WTC11 (cell line): ENCODE data around the gene DOCK1. TPM values are rescaled to one million over a fixed set of nuclear protein-coding genes. Genes with fewer than 3 reads are reported as not detected.

Experiments used
- ATAC-seq: fragments of 200-7000 bp; cut with Tn5 transposase; 2 replicates; pipeline ENCODE4 v1.10.0; 2021; ENCODE audit warnings: mild to moderate bottlenecking, moderate library complexity
- CTCF ChIA-PET: fragments of 300-600 bp; sonication (Branson Sonifier 250); formaldehyde crosslinking; loops from one replicate; lab custom pipeline; 2021; ENCODE audit warnings: antibody characterized with exemption; lab: Charles Lee
- POLR2A ChIA-PET: fragments of 350-600 bp; sonication (Branson Sonifier 250); formaldehyde crosslinking; loops from one replicate; lab custom pipeline; 2021; ENCODE audit warnings: antibody characterized with exemption; lab: Charles Lee
- DNase-seq: peaks from one replicate; pipeline ENCODE4 v3.0.0; 2021; ENCODE audit warnings: low spot score
- H3K27ac Mint-ChIP-seq: 2 replicates; pipeline ENCODE4 v1.8.0; 2021; ENCODE audit warnings: mixed read lengths
- H3K27me3 Mint-ChIP-seq: 2 replicates; pipeline ENCODE4 v1.8.0; 2021; ENCODE audit warnings: low read depth, mild to moderate bottlenecking, moderate library complexity, mixed read lengths
- H3K36me3 Mint-ChIP-seq: 2 replicates; pipeline ENCODE4 v1.8.0; 2021; ENCODE audit warnings: mixed read lengths
- H3K4me1 Mint-ChIP-seq: 2 replicates; pipeline ENCODE4 v1.8.0; 2022; ENCODE audit warnings: mixed read lengths
- H3K4me3 Mint-ChIP-seq: 2 replicates; pipeline ENCODE4 v1.8.0; 2021; ENCODE audit warnings: mild to moderate bottlenecking, moderate library complexity, mixed read lengths
- H3K9me3 Mint-ChIP-seq: 2 replicates; pipeline ENCODE4 v1.8.0; 2021; ENCODE audit warnings: mixed read lengths
- FOXK1 ChIP-seq: sonication (generic); formaldehyde crosslinking; IDR thresholded peaks from 2 replicates; pipeline ENCODE4 v1.8.0; 2022; ENCODE audit warnings: mild to moderate bottlenecking, moderate library complexity, missing genetic modification reagents
- HMGA2 ChIP-seq: fragments of 250-450 bp; sonication (Bioruptor Pico); IDR thresholded peaks from 2 replicates; pipeline ENCODE4 v1.4.0; 2021; ENCODE audit warnings: mild to moderate bottlenecking, moderate library complexity
- JAZF1 ChIP-seq: fragments of 250-450 bp; sonication (Bioruptor Pico); IDR thresholded peaks from 2 replicates; pipeline ENCODE4 v1.9.0; 2021; ENCODE audit warnings: moderate library complexity, mild to moderate bottlenecking, inconsistent platforms
- JUN ChIP-seq: sonication (generic); formaldehyde crosslinking; IDR thresholded peaks from 2 replicates; pipeline ENCODE4 v1.8.0; 2023; ENCODE audit warnings: mild to moderate bottlenecking, missing genetic modification reagents
- RELA ChIP-seq: sonication (generic); formaldehyde crosslinking; IDR thresholded peaks from 2 replicates; pipeline ENCODE4 v1.8.1; 2022; ENCODE audit warnings: missing genetic modification reagents, mild to moderate bottlenecking, borderline replicate concordance
- SOX15 ChIP-seq: fragments of 250-450 bp; sonication (Bioruptor Pico); IDR thresholded peaks from 2 replicates; pipeline ENCODE4 v1.9.0; 2021; ENCODE audit warnings: mild to moderate bottlenecking
- ZBTB21 ChIP-seq: sonication (generic); formaldehyde crosslinking; IDR thresholded peaks from 2 replicates; pipeline ENCODE4 v1.8.1; 2023; ENCODE audit warnings: mild to moderate bottlenecking, missing genetic modification reagents, borderline replicate concordance
- ZNF138 ChIP-seq: sonication (generic); formaldehyde crosslinking; conservative IDR thresholded peaks from 2 replicates; pipeline ENCODE4 v1.8.1; 2022; ENCODE audit warnings: mild to moderate bottlenecking, moderate library complexity, missing genetic modification reagents
- ZNF317 ChIP-seq: sonication (generic); formaldehyde crosslinking; IDR thresholded peaks from 2 replicates; pipeline ENCODE4 v1.8.1; 2023; ENCODE audit warnings: low read depth, mild to moderate bottlenecking, moderate library complexity, missing genetic modification reagents, borderline replicate concordance
- total RNA-seq: library from RNA; stranded (reverse); gene quantifications from 3 replicates; pipeline ENCODE4 v1.2.3, GENCODE V29; 2021
- TF ChIP-seq, protein P1 (sequence below): sonication (generic); formaldehyde crosslinking; IDR thresholded peaks from 2 replicates; pipeline ENCODE4 v1.8.1; 2022; ENCODE audit warnings: low read depth, mild to moderate bottlenecking, moderate library complexity, missing genetic modification reagents, borderline replicate concordance
- TF ChIP-seq, protein P2 (sequence below): fragments of 200-600 bp; IDR thresholded peaks from 2 replicates; pipeline ENCODE4 v1.8.0; 2022; ENCODE audit warnings: antibody characterized with exemption
- TF ChIP-seq, protein P3 (sequence below): sonication (generic); formaldehyde crosslinking; IDR thresholded peaks from 2 replicates; pipeline ENCODE4 v1.8.1; 2023; ENCODE audit warnings: mild to moderate bottlenecking, missing genetic modification reagents
- TF ChIP-seq, protein P4 (sequence below): fragments of 250-450 bp; sonication (Bioruptor Pico); IDR thresholded peaks from 2 replicates; pipeline ENCODE4 v1.9.0; 2021; ENCODE audit warnings: mild to moderate bottlenecking
- TF ChIP-seq, protein P5 (sequence below): sonication (generic); formaldehyde crosslinking; conservative IDR thresholded peaks from 2 replicates; pipeline ENCODE4 v1.8.1; 2023; ENCODE audit warnings: mild to moderate bottlenecking, low read depth, missing genetic modification reagents, moderate library complexity
- TF ChIP-seq, protein P6 (sequence below): sonication (generic); formaldehyde crosslinking; IDR thresholded peaks from 2 replicates; pipeline ENCODE4 v1.8.1; 2022; ENCODE audit warnings: mild to moderate bottlenecking, moderate library complexity, missing genetic modification reagents
- TF ChIP-seq, protein P7 (sequence below): sonication (generic); formaldehyde crosslinking; conservative IDR thresholded peaks from 2 replicates; pipeline ENCODE4 v1.8.1; 2022; ENCODE audit warnings: mild to moderate bottlenecking, missing genetic modification reagents
- TF ChIP-seq, protein P8 (sequence below): sonication (generic); formaldehyde crosslinking; IDR thresholded peaks from 2 replicates; pipeline ENCODE4 v1.8.1; 2023; ENCODE audit warnings: mild to moderate bottlenecking, missing genetic modification reagents, moderate library complexity
- TF ChIP-seq, protein P9 (sequence below): sonication (generic); formaldehyde crosslinking; IDR thresholded peaks from 2 replicates; pipeline ENCODE4 v1.8.1; 2023; ENCODE audit warnings: mild to moderate bottlenecking, missing genetic modification reagents, moderate library complexity
- TF ChIP-seq, protein P10 (sequence below): fragments of 250-450 bp; sonication (Bioruptor Pico); IDR thresholded peaks from 2 replicates; pipeline ENCODE4 v1.9.0; 2021; ENCODE audit warnings: moderate library complexity, mild to moderate bottlenecking, inconsistent platforms, borderline replicate concordance

Gene DOCK1
- total RNA-seq, 1 experiment from 2014 or later: 52.1 TPM

DNA sequence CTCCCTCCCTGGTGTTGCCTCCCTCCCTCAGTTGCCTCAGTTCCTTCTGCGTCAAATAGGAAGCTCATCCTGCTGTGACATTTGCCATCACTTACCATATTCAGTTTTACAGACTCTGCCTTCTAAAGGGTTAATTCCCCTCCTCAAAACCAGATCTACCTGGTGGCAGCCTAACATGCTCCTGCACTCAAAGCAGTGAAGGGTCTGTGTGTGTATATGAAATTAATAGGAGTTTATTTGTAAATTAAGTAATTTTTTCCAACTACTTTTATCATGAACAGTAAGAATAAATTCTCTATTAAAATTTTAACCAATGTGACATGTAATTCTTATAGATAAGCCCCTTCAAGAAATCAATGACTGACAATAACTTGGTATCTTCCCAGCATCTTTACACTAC lies 449.8 kb downstream of the DOCK1 start:
- Mint-ChIP-seq H3K27ac (no peak overlapping the region), H3K4me1 (peaks cover 13% of the 10 kb centered on the region), H3K36me3 (no peaks in the 10 kb centered on the region; the same call in 1 of the 2 replicates), H3K4me3 (no peak overlapping the region), H3K9me3 (no peaks in the 10 kb centered on the region), H3K27me3 (no peaks in the 10 kb centered on the region)
- ChIA-PET CTCF (interaction anchor here (0.6 to 2.3 kb wide), 10 partner anchors 9 to 205 kb away, joined by 3 to 16 read pairs (median 4); partner anchors contain the start of gene INSYN2A), POLR2A (no interaction called here)
- TF ChIP-seq, protein P1, sequence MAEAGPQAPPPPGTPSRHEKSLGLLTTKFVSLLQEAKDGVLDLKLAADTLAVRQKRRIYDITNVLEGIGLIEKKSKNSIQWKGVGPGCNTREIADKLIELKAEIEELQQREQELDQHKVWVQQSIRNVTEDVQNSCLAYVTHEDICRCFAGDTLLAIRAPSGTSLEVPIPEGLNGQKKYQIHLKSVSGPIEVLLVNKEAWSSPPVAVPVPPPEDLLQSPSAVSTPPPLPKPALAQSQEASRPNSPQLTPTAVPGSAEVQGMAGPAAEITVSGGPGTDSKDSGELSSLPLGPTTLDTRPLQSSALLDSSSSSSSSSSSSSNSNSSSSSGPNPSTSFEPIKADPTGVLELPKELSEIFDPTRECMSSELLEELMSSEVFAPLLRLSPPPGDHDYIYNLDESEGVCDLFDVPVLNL (CRISPR knock-in tag): no peak
- TF ChIP-seq, protein P2, sequence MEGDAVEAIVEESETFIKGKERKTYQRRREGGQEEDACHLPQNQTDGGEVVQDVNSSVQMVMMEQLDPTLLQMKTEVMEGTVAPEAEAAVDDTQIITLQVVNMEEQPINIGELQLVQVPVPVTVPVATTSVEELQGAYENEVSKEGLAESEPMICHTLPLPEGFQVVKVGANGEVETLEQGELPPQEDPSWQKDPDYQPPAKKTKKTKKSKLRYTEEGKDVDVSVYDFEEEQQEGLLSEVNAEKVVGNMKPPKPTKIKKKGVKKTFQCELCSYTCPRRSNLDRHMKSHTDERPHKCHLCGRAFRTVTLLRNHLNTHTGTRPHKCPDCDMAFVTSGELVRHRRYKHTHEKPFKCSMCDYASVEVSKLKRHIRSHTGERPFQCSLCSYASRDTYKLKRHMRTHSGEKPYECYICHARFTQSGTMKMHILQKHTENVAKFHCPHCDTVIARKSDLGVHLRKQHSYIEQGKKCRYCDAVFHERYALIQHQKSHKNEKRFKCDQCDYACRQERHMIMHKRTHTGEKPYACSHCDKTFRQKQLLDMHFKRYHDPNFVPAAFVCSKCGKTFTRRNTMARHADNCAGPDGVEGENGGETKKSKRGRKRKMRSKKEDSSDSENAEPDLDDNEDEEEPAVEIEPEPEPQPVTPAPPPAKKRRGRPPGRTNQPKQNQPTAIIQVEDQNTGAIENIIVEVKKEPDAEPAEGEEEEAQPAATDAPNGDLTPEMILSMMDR: peak; percentile 26
- DNase-seq (no peak), ATAC-seq (peak; percentile 39; the same call in 1 of the 2 replicates)

DNA sequence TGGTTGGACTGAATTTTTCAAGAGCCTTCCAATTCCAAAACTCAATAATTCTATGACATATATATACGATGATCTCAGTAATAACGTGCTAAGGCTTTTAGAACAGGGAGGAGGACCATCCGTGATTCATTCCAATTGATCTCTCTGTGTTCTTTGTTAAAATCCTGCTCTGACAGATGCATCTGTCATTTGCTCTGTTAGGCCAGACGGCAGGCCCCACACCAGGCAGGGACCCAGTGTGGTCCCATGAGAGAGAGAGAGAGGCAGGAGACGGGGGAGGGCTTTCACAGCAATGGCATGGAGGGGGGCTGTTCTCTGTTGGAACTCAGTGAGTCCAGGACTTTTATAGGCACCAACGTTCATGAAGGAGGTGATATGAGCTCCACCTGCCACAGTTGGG lies 451.1 kb downstream of the DOCK1 start:
- no peak for ATAC-seq
- Mint-ChIP-seq H3K27me3 (no peaks in the 10 kb centered on the region), H3K36me3 (no peaks in the 10 kb centered on the region; the same call in 1 of the 2 replicates), H3K4me1 (peaks cover 16% of the 10 kb centered on the region), H3K4me3 (no peak overlapping the region), H3K9me3 (no peaks in the 10 kb centered on the region), H3K27ac (no peak overlapping the region)
- no peak for DNase-seq
- ChIA-PET POLR2A (no interaction called here), CTCF (no interaction called here)
- TF ChIP-seq, protein P3, sequence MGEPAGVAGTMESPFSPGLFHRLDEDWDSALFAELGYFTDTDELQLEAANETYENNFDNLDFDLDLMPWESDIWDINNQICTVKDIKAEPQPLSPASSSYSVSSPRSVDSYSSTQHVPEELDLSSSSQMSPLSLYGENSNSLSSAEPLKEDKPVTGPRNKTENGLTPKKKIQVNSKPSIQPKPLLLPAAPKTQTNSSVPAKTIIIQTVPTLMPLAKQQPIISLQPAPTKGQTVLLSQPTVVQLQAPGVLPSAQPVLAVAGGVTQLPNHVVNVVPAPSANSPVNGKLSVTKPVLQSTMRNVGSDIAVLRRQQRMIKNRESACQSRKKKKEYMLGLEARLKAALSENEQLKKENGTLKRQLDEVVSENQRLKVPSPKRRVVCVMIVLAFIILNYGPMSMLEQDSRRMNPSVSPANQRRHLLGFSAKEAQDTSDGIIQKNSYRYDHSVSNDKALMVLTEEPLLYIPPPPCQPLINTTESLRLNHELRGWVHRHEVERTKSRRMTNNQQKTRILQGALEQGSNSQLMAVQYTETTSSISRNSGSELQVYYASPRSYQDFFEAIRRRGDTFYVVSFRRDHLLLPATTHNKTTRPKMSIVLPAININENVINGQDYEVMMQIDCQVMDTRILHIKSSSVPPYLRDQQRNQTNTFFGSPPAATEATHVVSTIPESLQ (CRISPR knock-in tag): no peak
- TF ChIP-seq ZNF317 (CRISPR knock-in tag) (no peak), JAZF1 (no peak)
- TF ChIP-seq, all 79 proteins: peak for 0

DNA sequence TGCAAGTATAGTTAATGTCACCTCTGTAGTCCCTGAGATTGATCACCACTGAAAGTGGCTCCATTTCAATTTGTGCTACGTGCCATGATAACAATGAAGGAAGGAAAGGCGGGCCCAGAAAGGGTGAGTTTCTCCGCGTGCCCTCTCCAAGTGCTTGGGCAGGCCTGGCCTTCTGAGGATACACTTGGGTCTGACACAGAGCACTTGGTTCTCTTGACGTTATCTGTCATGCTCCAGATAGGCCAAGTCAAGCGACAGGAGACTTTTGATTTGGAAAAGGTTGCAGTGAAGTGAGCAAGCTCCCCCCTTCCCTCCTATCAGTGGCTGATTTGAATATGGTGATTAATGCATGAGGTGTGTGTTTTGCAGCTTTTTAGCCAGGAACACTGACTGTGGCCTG lies 452.0 kb downstream of the DOCK1 start:
- no peaks in the 10 kb centered on the region for H3K9me3 Mint-ChIP-seq
- H3K4me3 Mint-ChIP-seq: no peak overlapping the region
- H3K27ac Mint-ChIP-seq: no peak overlapping the region
- H3K4me1 Mint-ChIP-seq: peaks cover 16% of the 10 kb centered on the region
- no peaks in the 10 kb centered on the region for H3K27me3 Mint-ChIP-seq
- DNase-seq: no peak
- POLR2A ChIA-PET: no interaction called here
- CTCF ChIA-PET: no interaction called here
- H3K36me3 Mint-ChIP-seq: no peaks in the 10 kb centered on the region; the same call in 1 of the 2 replicates
- no peak for ATAC-seq
- TF ChIP-seq, protein P4, sequence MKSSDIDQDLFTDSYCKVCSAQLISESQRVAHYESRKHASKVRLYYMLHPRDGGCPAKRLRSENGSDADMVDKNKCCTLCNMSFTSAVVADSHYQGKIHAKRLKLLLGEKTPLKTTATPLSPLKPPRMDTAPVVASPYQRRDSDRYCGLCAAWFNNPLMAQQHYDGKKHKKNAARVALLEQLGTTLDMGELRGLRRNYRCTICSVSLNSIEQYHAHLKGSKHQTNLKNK (CRISPR knock-in tag): no peak
- TF ChIP-seq FOXK1: no peak
- TF ChIP-seq, protein P5, sequence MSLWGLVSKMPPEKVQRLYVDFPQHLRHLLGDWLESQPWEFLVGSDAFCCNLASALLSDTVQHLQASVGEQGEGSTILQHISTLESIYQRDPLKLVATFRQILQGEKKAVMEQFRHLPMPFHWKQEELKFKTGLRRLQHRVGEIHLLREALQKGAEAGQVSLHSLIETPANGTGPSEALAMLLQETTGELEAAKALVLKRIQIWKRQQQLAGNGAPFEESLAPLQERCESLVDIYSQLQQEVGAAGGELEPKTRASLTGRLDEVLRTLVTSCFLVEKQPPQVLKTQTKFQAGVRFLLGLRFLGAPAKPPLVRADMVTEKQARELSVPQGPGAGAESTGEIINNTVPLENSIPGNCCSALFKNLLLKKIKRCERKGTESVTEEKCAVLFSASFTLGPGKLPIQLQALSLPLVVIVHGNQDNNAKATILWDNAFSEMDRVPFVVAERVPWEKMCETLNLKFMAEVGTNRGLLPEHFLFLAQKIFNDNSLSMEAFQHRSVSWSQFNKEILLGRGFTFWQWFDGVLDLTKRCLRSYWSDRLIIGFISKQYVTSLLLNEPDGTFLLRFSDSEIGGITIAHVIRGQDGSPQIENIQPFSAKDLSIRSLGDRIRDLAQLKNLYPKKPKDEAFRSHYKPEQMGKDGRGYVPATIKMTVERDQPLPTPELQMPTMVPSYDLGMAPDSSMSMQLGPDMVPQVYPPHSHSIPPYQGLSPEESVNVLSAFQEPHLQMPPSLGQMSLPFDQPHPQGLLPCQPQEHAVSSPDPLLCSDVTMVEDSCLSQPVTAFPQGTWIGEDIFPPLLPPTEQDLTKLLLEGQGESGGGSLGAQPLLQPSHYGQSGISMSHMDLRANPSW (CRISPR knock-in tag): no peak
- TF ChIP-seq SOX15 (CRISPR knock-in tag): no peak
- TF ChIP-seq, protein P6, sequence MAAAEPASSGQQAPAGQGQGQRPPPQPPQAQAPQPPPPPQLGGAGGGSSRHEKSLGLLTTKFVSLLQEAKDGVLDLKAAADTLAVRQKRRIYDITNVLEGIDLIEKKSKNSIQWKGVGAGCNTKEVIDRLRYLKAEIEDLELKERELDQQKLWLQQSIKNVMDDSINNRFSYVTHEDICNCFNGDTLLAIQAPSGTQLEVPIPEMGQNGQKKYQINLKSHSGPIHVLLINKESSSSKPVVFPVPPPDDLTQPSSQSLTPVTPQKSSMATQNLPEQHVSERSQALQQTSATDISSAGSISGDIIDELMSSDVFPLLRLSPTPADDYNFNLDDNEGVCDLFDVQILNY (CRISPR knock-in tag): no peak
- TF ChIP-seq ZNF138 (CRISPR knock-in tag): no peak
- TF ChIP-seq, protein P7, sequence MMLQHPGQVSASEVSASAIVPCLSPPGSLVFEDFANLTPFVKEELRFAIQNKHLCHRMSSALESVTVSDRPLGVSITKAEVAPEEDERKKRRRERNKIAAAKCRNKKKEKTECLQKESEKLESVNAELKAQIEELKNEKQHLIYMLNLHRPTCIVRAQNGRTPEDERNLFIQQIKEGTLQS (CRISPR knock-in tag): no peak
- TF ChIP-seq, protein P8, sequence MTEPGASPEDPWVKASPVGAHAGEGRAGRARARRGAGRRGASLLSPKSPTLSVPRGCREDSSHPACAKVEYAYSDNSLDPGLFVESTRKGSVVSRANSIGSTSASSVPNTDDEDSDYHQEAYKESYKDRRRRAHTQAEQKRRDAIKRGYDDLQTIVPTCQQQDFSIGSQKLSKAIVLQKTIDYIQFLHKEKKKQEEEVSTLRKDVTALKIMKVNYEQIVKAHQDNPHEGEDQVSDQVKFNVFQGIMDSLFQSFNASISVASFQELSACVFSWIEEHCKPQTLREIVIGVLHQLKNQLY (CRISPR knock-in tag): no peak
- no peak for TF ChIP-seq RELA (CRISPR knock-in tag)
- TF ChIP-seq, protein P9, sequence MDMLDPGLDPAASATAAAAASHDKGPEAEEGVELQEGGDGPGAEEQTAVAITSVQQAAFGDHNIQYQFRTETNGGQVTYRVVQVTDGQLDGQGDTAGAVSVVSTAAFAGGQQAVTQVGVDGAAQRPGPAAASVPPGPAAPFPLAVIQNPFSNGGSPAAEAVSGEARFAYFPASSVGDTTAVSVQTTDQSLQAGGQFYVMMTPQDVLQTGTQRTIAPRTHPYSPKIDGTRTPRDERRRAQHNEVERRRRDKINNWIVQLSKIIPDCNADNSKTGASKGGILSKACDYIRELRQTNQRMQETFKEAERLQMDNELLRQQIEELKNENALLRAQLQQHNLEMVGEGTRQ (CRISPR knock-in tag): no peak
- TF ChIP-seq, protein P10, sequence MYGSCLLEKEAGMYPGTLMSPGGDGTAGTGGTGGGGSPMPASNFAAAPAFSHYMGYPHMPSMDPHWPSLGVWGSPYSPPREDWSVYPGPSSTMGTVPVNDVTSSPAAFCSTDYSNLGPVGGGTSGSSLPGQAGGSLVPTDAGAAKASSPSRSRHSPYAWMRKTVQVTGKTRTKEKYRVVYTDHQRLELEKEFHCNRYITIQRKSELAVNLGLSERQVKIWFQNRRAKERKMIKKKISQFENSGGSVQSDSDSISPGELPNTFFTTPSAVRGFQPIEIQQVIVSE (CRISPR knock-in tag): no peak
- TF ChIP-seq HMGA2: no peak
- TF ChIP-seq ZBTB21 (CRISPR knock-in tag): no peak
- no peak for TF ChIP-seq JUN (CRISPR knock-in tag)
